WERI-Rb-1 (cell line): Measurements from ENCODE around the gene ZFPL1.

Experiments used
- DNase-seq: peaks from one replicate; pipeline ENCODE4 v3.0.0-alpha.2; 2020
- H3K27ac ChIP-seq: fragments of 250-450 bp; sonication (Bioruptor Pico); 2 replicates; pipeline ENCODE4 v1.5.1; 2020; ENCODE audit warnings: mild to moderate bottlenecking, moderate library complexity
- H3K27me3 ChIP-seq: fragments of 250-450 bp; sonication (Bioruptor Pico); 2 replicates; pipeline ENCODE4 v1.5.1; 2021; ENCODE audit warnings: mild to moderate bottlenecking, low read depth, moderate library complexity; ENCODE audit not compliant: insufficient read depth, severe bottlenecking
- H3K36me3 ChIP-seq: fragments of 250-450 bp; sonication (Bioruptor Pico); 2 replicates; pipeline ENCODE4 v1.5.1; 2020; ENCODE audit warnings: mild to moderate bottlenecking, moderate library complexity
- H3K4me3 ChIP-seq: 2 replicates; pipeline ENCODE4 v1.5.1; 2011; ENCODE audit warnings: low read depth, mild to moderate bottlenecking, control low read depth, low read length
- H3K9me3 ChIP-seq: fragments of 250-450 bp; sonication (Bioruptor Pico); 2 replicates; pipeline ENCODE4 v1.5.1; 2021; ENCODE audit warnings: mild to moderate bottlenecking, moderate library complexity; ENCODE audit not compliant: severe bottlenecking
- CTCF ChIP-seq: IDR thresholded peaks from 2 replicates; pipeline ENCODE4 v1.5.1; 2011; ENCODE audit warnings: low read depth, mild to moderate bottlenecking, control low read depth, inconsistent platforms, low read length

ZFPL1 gene

GRCh38 chr11:65047581-65048422 is 36.2 kb upstream of the ZFPL1 start:
- no peaks in the 10 kb centered on the region for H3K9me3 ChIP-seq
- no peak overlapping the region for H3K4me3 ChIP-seq
- no peak for DNase-seq
- H3K27me3 ChIP-seq, result no peaks in the 10 kb centered on the region
- H3K36me3 ChIP-seq, result peaks cover 36% of the 10 kb centered on the region
- no peak overlapping the region for H3K27ac ChIP-seq
- no peak for TF ChIP-seq CTCF

- TF ChIP-seq CTCF, result no peak
- Histone ChIP-seq H3K9me3 (no peaks in the 10 kb centered on the region), H3K36me3 (peaks cover 2% of the 10 kb centered on the region), H3K4me3 (no peak overlapping the region), H3K27me3 (no peaks in the 10 kb centered on the region), H3K27ac (no peak overlapping the region)
- no peak for DNase-seq
Observed at GRCh38 chr11:65051398-65051858, 32.6 kb upstream of the ZFPL1 start.

GRCh38 chr11:65053827-65054508 is 30.1 kb upstream of the ZFPL1 start:
- Histone ChIP-seq H3K4me3 (no peak overlapping the region), H3K9me3 (no peaks in the 10 kb centered on the region), H3K27ac (no peak overlapping the region), H3K36me3 (no peaks in the 10 kb centered on the region), H3K27me3 (no peaks in the 10 kb centered on the region)
- DNase-seq, result no peak
- TF ChIP-seq CTCF, result no peak

GRCh38 chr11:65055538-65055937 is 28.5 kb upstream of the ZFPL1 start:
- TF ChIP-seq CTCF, result no peak
- Histone ChIP-seq H3K27ac (no peak overlapping the region), H3K4me3 (no peak overlapping the region), H3K36me3 (no peaks in the 10 kb centered on the region), H3K9me3 (no peaks in the 10 kb centered on the region), H3K27me3 (no peaks in the 10 kb centered on the region)
- DNase-seq, result no peak

GRCh38 chr11:65056999-65057398 is 27.0 kb upstream of the ZFPL1 start:
- Histone ChIP-seq H3K27me3 (no peaks in the 10 kb centered on the region), H3K9me3 (no peaks in the 10 kb centered on the region), H3K4me3 (no peak overlapping the region), H3K36me3 (no peaks in the 10 kb centered on the region), H3K27ac (no peak overlapping the region)
- no peak for TF ChIP-seq CTCF
- DNase-seq, result no peak
